ENCODE results near the gene FARS2. TPM values are rescaled to one million over a fixed set of nuclear protein-coding genes. Genes with fewer than 3 reads are reported as not detected.

FARS2 gene
- total and polyA plus RNA-seq, 2 donors (not counting 1 experiment from before 2014, with no cell fraction given) = 33.0 to 35.5 TPM

DNA sequence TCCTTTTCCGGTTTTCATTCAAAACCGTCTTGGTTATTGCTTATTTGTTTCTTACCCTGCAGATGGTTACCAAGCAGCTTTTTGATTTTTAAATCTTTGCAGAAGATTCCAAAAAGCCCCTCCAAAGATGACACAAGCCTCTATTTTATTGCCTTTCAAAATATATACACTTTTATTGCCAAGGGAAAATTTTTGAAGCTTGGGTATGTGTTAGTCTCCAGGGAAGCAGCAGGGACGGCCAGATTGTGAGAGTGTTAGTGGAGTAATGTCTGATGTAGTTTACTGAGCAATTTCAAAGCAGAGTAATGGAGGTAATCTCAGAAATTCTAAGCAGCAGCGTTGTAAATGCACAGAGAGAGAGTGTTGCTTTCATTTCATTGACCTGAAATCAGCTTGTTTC, 193.8 kb downstream of the FARS2 start:
- ChIA-PET CTCF (interaction anchor here (1.1 kb wide), 1 partner anchor 16 kb away, joined by 5 read pairs; no protein-coding TSS in a partner anchor), POLR2A (no interaction called here)
- Mint-ChIP-seq H3K27ac (no peak overlapping the region), H3K9me3 (ENCODE audit: insufficient read depth) (no peaks in the 10 kb centered on the region), H3K4me1 (peaks cover 5% of the 10 kb centered on the region), H3K4me3 (no peak overlapping the region), H3K27me3 (no peaks in the 10 kb centered on the region)
- Histone ChIP-seq H3K27ac (ENCODE audit: low read length in 2 of 2) (no peak overlapping the region), H2AFZ (ENCODE audit: insufficient read depth, low read depth, low read length, poor library complexity, severe bottlenecking) (no peak overlapping the region), H3K4me1 (ENCODE audit: control insufficient read depth in 2 of 2, insufficient read depth in 2 of 2, low read length in 2 of 2) (no peaks in the 10 kb centered on the region), H3K9ac (ENCODE audit: low read length) (no peak overlapping the region), H3K36me3 (replicated peaks in 1 of 2; ENCODE audit: control extremely low read depth in 1 of 2, control insufficient read depth in 1 of 2, extremely low read depth in 1 of 2, insufficient read depth in 2 of 2, low read length in 1 of 2) (peaks cover 1 to 6% of the 10 kb centered on the region in 2 experiments), H3K79me2 (ENCODE audit: control insufficient read depth, insufficient read depth, low read length) (no peaks in the 10 kb centered on the region), H3K4me3 (ENCODE audit: control extremely low read depth in 1 of 5, extremely low read depth in 1 of 5, insufficient read depth in 1 of 5, low read depth in 2 of 5, low read length in 4 of 5) (no peak overlapping the region), H3K9me3 (ENCODE audit: control extremely low read depth in 1 of 3, control insufficient read depth in 2 of 3, insufficient read depth in 1 of 3, low read length in 2 of 3) (no peaks in the 10 kb centered on the region), H3K4me2 (replicated peaks; ENCODE audit: low read depth, low read length, poor library complexity, severe bottlenecking) (no peak overlapping the region), H4K20me1 (ENCODE audit: control insufficient read depth, insufficient read depth, low read length, poor library complexity, severe bottlenecking) (peaks cover 3% of the 10 kb centered on the region), H3K27me3 (replicated peaks in 1 of 4; ENCODE audit: control extremely low read depth in 1 of 4, control insufficient read depth in 3 of 4, insufficient read depth in 4 of 4, low read length in 3 of 4) (no peaks in the 10 kb centered on the region)
- ATAC-seq (ENCODE audit: low read depth) (no peak), DNase-seq (no peak)
- intact Hi-C loops (cut with micrococcal nuclease) = no loop called here
- 100% methylated on average over 2 of the region's 4 CpGs for WGBS (ENCODE audit: insufficient coverage)
- TF ChIP-seq CTCF (IDR thresholded peaks at IDR 0.05) (no peak), EZH2 (IDR thresholded peaks at IDR 0.05; ENCODE audit: borderline replicate concordance, insufficient read depth, low read depth, low read length, poor library complexity, severe bottlenecking) (no peak)

DNA sequence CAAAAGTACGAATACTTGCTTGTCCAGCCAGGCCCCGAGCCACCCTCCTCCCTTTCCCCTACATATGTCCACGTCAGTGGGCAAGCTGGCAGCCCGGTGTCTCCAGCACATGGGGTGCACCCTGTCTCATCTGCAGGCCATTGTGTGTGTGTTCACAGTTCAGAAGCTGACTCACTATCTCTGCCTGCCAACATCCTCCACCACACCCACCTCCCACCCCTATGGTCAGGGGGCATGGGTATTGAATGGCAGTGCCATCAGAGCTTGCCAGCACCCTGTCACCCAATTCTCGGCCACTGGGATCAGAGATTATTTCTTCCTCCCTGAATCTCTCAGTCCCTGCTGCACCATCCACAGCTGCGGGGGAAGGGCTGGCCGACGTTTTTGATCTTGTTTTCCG, 195.7 kb downstream of the FARS2 start:
- Histone ChIP-seq H3K79me2 (ENCODE audit: control insufficient read depth, insufficient read depth, low read length) (no peaks in the 10 kb centered on the region), H3K27ac (ENCODE audit: low read length in 2 of 2) (no peak overlapping the region), H3K4me2 (replicated peaks; ENCODE audit: low read depth, low read length, poor library complexity, severe bottlenecking) (no peak overlapping the region), H3K9me3 (ENCODE audit: control extremely low read depth in 1 of 3, control insufficient read depth in 2 of 3, insufficient read depth in 1 of 3, low read length in 2 of 3) (peaks cover 0 to 7% (median 0%) of the 10 kb centered on the region in 3 donors), H3K4me3 (ENCODE audit: control extremely low read depth in 1 of 5, extremely low read depth in 1 of 5, insufficient read depth in 1 of 5, low read depth in 2 of 5, low read length in 4 of 5) (no peak overlapping the region), H3K9ac (ENCODE audit: low read length) (no peak overlapping the region), H3K4me1 (ENCODE audit: control insufficient read depth in 2 of 2, insufficient read depth in 2 of 2, low read length in 2 of 2) (no peaks in the 10 kb centered on the region), H3K27me3 (replicated peaks in 1 of 4; ENCODE audit: control extremely low read depth in 1 of 4, control insufficient read depth in 3 of 4, insufficient read depth in 4 of 4, low read length in 3 of 4) (no peaks in the 10 kb centered on the region), H2AFZ (ENCODE audit: insufficient read depth, low read depth, low read length, poor library complexity, severe bottlenecking) (no peak overlapping the region), H3K36me3 (replicated peaks in 1 of 2; ENCODE audit: control extremely low read depth in 1 of 2, control insufficient read depth in 1 of 2, extremely low read depth in 1 of 2, insufficient read depth in 2 of 2, low read length in 1 of 2) (peaks cover 0 to 6% of the 10 kb centered on the region in 2 experiments), H4K20me1 (ENCODE audit: control insufficient read depth, insufficient read depth, low read length, poor library complexity, severe bottlenecking) (no peaks in the 10 kb centered on the region)
- Mint-ChIP-seq H3K4me1 (peaks cover 20% of the 10 kb centered on the region), H3K4me3 (no peak overlapping the region), H3K27ac (no peak overlapping the region), H3K27me3 (no peaks in the 10 kb centered on the region), H3K9me3 (ENCODE audit: insufficient read depth) (no peaks in the 10 kb centered on the region)
- DNase-seq (no peak), ATAC-seq (ENCODE audit: low read depth) (no peak)
- WGBS (ENCODE audit: insufficient coverage) = 100% methylated on average over 5 of the region's 9 CpGs
- ChIA-PET CTCF (interaction anchor here (0.7 to 1.3 kb wide), 2 partner anchors 13 to 14 kb away, joined by 3 read pairs; no protein-coding TSS in a partner anchor), POLR2A (no interaction called here)
- intact Hi-C loops (cut with micrococcal nuclease) = no loop called here
- TF ChIP-seq EZH2 (IDR thresholded peaks at IDR 0.05; ENCODE audit: borderline replicate concordance, insufficient read depth, low read depth, low read length, poor library complexity, severe bottlenecking) (no peak), CTCF (IDR thresholded peaks at IDR 0.05) (no peak)
